GM12878 (cell line): ENCODE results near the gene TSPAN15. TPM values are rescaled to one million over a fixed set of nuclear protein-coding genes. Genes with fewer than 3 reads are reported as not detected.

Source experiments
- ATAC-seq: fragments of 200-7000 bp; cut with Tn5 transposase; 3 replicates; pipeline ENCODE4 v1.9.1; 2020; ENCODE audit warnings: mild to moderate bottlenecking, moderate library complexity
- BruUV-seq: library from RNA; stranded (reverse); fragments of 400-500 nt; replicated peaks from 2 replicates; lab custom pipeline; 2021; lab: Mats Ljungman, UMichigan
- CTCF ChIA-PET: fragments of 300-600 bp; sonication (Branson Sonifier 250); formaldehyde crosslinking; extraction: SDS; loops from one replicate; lab custom pipeline; 2021; ENCODE audit warnings: inconsistent platforms; lab: Yijun Ruan, JAX
- POLR2A ChIA-PET: fragments of 350-600 bp; formaldehyde crosslinking; extraction: SDS; loops from one replicate; lab custom pipeline; 2021; ENCODE audit warnings: inconsistent platforms; lab: Charles Lee
- RAD21 ChIA-PET: fragments of 300-600 bp; sonication (Branson Sonifier 250); formaldehyde crosslinking; loops from one replicate; lab custom pipeline; 2023; ENCODE audit warnings: antibody characterized with exemption; ENCODE audit not compliant: unreplicated experiment; lab: Charles Lee
- SMC1A ChIA-PET: fragments of 300-600 bp; sonication (Branson Sonifier 250); formaldehyde crosslinking; loops from one replicate; lab custom pipeline; 2023; ENCODE audit not compliant: unreplicated experiment, uncharacterized antibody; lab: Charles Lee
- DNase-seq: peaks from one replicate; pipeline ENCODE4 v3.0.0-alpha.2; 2011; ENCODE audit warnings: low read depth, low spot score
- FAIRE-seq: peaks from 3 replicates; lab custom pipeline; 2011; peaks lifted over from hg19 to GRCh38; lab: Jason Lieb, UNC
- H2AFZ ChIP-seq: 2 replicates; pipeline ENCODE4 v1.6.0; 2011; ENCODE audit warnings: low read depth, low read length, control low read depth; ENCODE audit not compliant: control insufficient read depth
- H3K27ac ChIP-seq: 2 replicates; pipeline ENCODE4 v1.5.1; 2011; ENCODE audit warnings: control low read depth; ENCODE audit not compliant: control insufficient read depth, insufficient read depth
- H3K27me3 ChIP-seq, 2 experiments: replicated peaks in 1 of 2; 2 replicates each; pipeline versions ENCODE4 v1.6.0 to v1.6.1; 2011; ENCODE audit warnings: low read length in 1 of 2; ENCODE audit not compliant: control insufficient read depth in 2 of 2, insufficient read depth in 2 of 2
- H3K36me3 ChIP-seq, 2 experiments: 2 replicates each; pipeline ENCODE4 v1.5.1; 2011; ENCODE audit warnings: low read length in 1 of 2; ENCODE audit not compliant: control insufficient read depth in 2 of 2, insufficient read depth in 2 of 2
- H3K4me1 ChIP-seq: 2 replicates; pipeline ENCODE4 v1.6.1; 2011; ENCODE audit warnings: mild to moderate bottlenecking, low read length, moderate library complexity, mixed read lengths; ENCODE audit not compliant: control insufficient read depth, insufficient read depth
- H3K4me2 ChIP-seq: 2 replicates; pipeline ENCODE4 v1.6.0; 2011; ENCODE audit warnings: control low read depth; ENCODE audit not compliant: control insufficient read depth, insufficient read depth
- H3K4me3 ChIP-seq: fragments of 200-600 bp; sonication (generic); 2 replicates; pipeline ENCODE4 v1.5.1; 2016
- H3K79me2 ChIP-seq: 2 replicates; pipeline ENCODE4 v1.6.0; 2011; ENCODE audit warnings: low read length; ENCODE audit not compliant: control insufficient read depth, insufficient read depth
- H3K9ac ChIP-seq: 2 replicates; pipeline ENCODE4 v1.8.0; 2011; ENCODE audit warnings: low read length, control low read depth, mixed read lengths; ENCODE audit not compliant: control insufficient read depth, insufficient read depth
- H3K9me3 ChIP-seq: replicated peaks from 3 replicates; pipeline ENCODE4 v1.5.1; 2011; ENCODE audit warnings: mild to moderate bottlenecking, low read length; ENCODE audit not compliant: control insufficient read depth, insufficient read depth
- H4K20me1 ChIP-seq: 2 replicates; pipeline ENCODE4 v1.6.0; 2011; ENCODE audit not compliant: control insufficient read depth, insufficient read depth
- ATF7 ChIP-seq: fragments of 450-650 bp; IDR thresholded peaks from 2 replicates; pipeline ENCODE4 v1.6.1; 2016; ENCODE audit warnings: low read depth, mild to moderate bottlenecking
- CREM ChIP-seq: IDR thresholded peaks from 2 replicates; pipeline ENCODE4 v1.6.1; 2014; ENCODE audit warnings: antibody characterized with exemption, low read depth
- EGR1 ChIP-seq, 2 experiments: IDR thresholded peaks; 1 replicate in 1 of 2; 2 replicates in 1 of 2; pipeline ENCODE4 v1.6.1; 2011 to 2012; ENCODE audit warnings: low read depth in 2 of 2, low read length in 2 of 2, borderline replicate concordance in 1 of 2, mild to moderate bottlenecking in 1 of 2, moderate library complexity in 1 of 2
- EZH2 ChIP-seq: IDR thresholded peaks from 2 replicates; pipeline ENCODE4 v1.6.1; 2012; ENCODE audit warnings: low read depth, mild to moderate bottlenecking, control low read depth, inconsistent platforms, low read length, borderline replicate concordance; ENCODE audit not compliant: control insufficient read depth
- FOS ChIP-seq: IDR thresholded peaks from 3 replicates; pipeline ENCODE4 v1.6.1; 2011; ENCODE audit warnings: borderline replicate concordance; ENCODE audit not compliant: insufficient read length; ENCODE audit errors: extremely low read depth
- NFXL1 ChIP-seq: fragments of 450-650 bp; IDR thresholded peaks from 2 replicates; pipeline ENCODE4 v1.6.1; 2017; ENCODE audit warnings: antibody characterized with exemption, mild to moderate bottlenecking, borderline replicate concordance
- SIX5 ChIP-seq: IDR thresholded peaks from 2 replicates; pipeline ENCODE4 v1.6.1; 2011; ENCODE audit warnings: mild to moderate bottlenecking, low read depth, low read length, moderate library complexity; ENCODE audit not compliant: severe bottlenecking
- WGBS: methylation state at CpG from one replicate; pipeline ENCODE4 v1.1.6; 2016; ENCODE audit warnings: low lambda C conversion rate; ENCODE audit not compliant: insufficient replicate concordance, insufficient coverage; ENCODE audit errors: missing lambda C conversion rate; 5-methylcytosine and 5-hydroxymethylcytosine counted together
- in situ Hi-C: fragments of 300-500 bp; cut with MboI; formaldehyde crosslinking; loops from 9 replicates; pipeline ENCODE4 v1.14.3; 2018; ENCODE audit warnings: mixed read lengths
- intact Hi-C: fragments of 100-400 bp; cut with micrococcal nuclease; formaldehyde crosslinking; loops from one replicate; pipeline ENCODE4 v1.14.2; 2022; ENCODE audit not compliant: unreplicated experiment
- polyA plus RNA-seq, 11 experiments: library from polyadenylated mRNA; depleted of rRNA in 4 of 11; unstranded in 6 of 11; stranded (reverse) in 5 of 11; fragments of >200 nt; fragmentation: Nextera tagmentation in 4 of 11; fragmentation: Illumina TruSeq in 1 of 11; extraction: Ambion mirVana in 4 of 11; extraction: Trizol in 1 of 11; gene quantifications; 1 replicate in 1 of 11; 2 replicates in 10 of 11; pipeline versions ENCODE4 v1.2.1 to v1.2.3, GENCODE V29; 2011 to 2016; ENCODE audit warnings: inconsistent platforms in 2 of 11, missing spikeins in 2 of 11, low read depth in 1 of 11
- total RNA-seq, 4 experiments: library from RNA; depleted of rRNA in 3 of 4; stranded (reverse); fragments of >200 nt in 3 of 4; fragmentation: Illumina TruSeq in 1 of 4; extraction: Trizol in 1 of 4; gene quantifications; 2 replicates each; pipeline versions ENCODE4 v1.2.1 to v1.2.3, GENCODE V29; 2013 to 2021
- TF ChIP-seq, protein P1 (sequence below): IDR thresholded peaks from 2 replicates; pipeline ENCODE4 v1.6.1; 2012; ENCODE audit warnings: low read length, inconsistent platforms
- TF ChIP-seq, protein P2 (sequence below): fragments of 450-650 bp; IDR thresholded peaks from 2 replicates; pipeline ENCODE4 v1.6.1; 2016; ENCODE audit warnings: mild to moderate bottlenecking
- TF ChIP-seq, protein P3 (sequence below): IDR thresholded peaks from 2 replicates; pipeline ENCODE4 v1.6.1; 2012; ENCODE audit warnings: improper control_type of control experiment, low read depth, low read length; ENCODE audit not compliant: insufficient replicate concordance
- TF ChIP-seq, protein P4 (sequence below): fragments of 450-650 bp; conservative IDR thresholded peaks from 2 replicates; pipeline ENCODE4 v1.6.1; 2017; ENCODE audit warnings: mild to moderate bottlenecking, moderate library complexity

TSPAN15 gene
- total and polyA plus RNA-seq, 10 of the 15 experiments (the other 5 are each of a cell fraction or from before 2014, with no cell fraction given): 1.3 to 8.5 (median 2.4) TPM; not detected in 2

DNA sequence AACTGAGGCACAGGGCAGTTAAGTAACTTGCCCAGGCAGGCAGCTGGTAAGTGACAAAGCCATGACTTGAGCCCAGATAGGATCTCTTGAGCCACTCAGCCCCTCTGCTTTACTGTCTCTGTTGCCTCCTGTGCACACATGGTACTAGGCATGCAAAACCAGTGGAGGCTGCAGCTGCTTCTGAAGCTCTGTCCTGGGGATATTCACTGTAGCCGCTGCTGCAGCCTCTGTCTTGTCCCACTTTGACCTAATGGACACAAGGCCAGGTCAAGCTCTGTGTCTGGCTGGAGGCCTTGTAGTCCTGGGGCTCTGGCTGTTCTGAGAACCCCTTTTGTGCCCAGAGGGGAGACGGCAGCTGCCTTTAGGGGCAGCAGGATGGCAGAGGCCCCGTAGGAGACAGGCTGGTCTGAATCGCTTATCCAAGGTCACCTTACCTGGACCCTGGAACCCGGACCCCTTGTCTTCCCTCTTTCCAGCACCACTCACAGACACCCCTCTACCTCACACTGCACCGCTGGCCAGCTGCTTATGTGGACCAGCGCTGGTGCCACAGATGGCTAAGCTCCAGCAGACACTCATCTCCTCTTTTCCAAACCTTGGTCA is 57.6 kb downstream of the TSPAN15 start (continued):
- TF ChIP-seq, protein P1, sequence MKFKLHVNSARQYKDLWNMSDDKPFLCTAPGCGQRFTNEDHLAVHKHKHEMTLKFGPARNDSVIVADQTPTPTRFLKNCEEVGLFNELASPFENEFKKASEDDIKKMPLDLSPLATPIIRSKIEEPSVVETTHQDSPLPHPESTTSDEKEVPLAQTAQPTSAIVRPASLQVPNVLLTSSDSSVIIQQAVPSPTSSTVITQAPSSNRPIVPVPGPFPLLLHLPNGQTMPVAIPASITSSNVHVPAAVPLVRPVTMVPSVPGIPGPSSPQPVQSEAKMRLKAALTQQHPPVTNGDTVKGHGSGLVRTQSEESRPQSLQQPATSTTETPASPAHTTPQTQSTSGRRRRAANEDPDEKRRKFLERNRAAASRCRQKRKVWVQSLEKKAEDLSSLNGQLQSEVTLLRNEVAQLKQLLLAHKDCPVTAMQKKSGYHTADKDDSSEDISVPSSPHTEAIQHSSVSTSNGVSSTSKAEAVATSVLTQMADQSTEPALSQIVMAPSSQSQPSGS: no peak
- TF ChIP-seq NFXL1 (no peak), FOS (no peak)

DNA sequence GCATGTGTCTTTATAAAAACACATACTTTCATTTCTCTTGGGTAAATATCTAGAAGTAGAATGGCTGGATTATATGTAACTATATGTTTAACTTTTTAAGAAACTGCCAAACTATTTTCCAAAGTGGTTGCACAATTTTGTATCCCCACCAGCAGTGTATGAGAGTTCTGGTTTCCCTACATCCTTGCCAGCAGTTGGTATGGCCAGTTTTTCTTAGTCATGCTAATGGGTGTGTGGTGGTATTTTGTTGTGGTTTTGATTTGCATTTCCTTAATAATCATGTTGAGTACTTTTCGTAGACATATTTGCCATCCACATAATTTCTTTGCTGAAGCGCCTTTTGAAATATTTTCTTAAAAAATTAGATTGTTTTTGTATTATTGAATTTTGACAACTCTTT is 61.6 kb downstream of the TSPAN15 start:
- no peaks in the 10 kb centered on the region for H3K9me3 ChIP-seq
- RAD21 ChIA-PET: interaction anchor here (6.0 kb wide), 1 partner anchor 123 kb away, joined by 59 read pairs; no protein-coding TSS in a partner anchor
- H3K27ac ChIP-seq: no peak overlapping the region
- H3K9ac ChIP-seq: no peak overlapping the region
- in situ Hi-C loops (no loop called here), intact Hi-C loops (loop anchor here (10.0 kb wide), 1 partner anchor 402 kb away; no protein-coding TSS in a partner anchor)
- WGBS: 0% methylated on average over 2 of the region's 2 CpGs
- SMC1A ChIA-PET: interaction anchor here (0.6 kb wide), 1 partner anchor 260 kb away, joined by 3 read pairs; no protein-coding TSS in a partner anchor
- ATAC-seq (no peak), DNase-seq (no peak), FAIRE-seq (no peak)
- no TSS peak for BruUV-seq
- H3K36me3 ChIP-seq: no peaks in the 10 kb centered on the region
- H3K4me2 ChIP-seq: no peak overlapping the region
- H4K20me1 ChIP-seq: no peaks in the 10 kb centered on the region
- no peak overlapping the region for H2AFZ ChIP-seq
- H3K4me1 ChIP-seq: no peaks in the 10 kb centered on the region
- H3K79me2 ChIP-seq: no peaks in the 10 kb centered on the region
- no peak overlapping the region for H3K4me3 ChIP-seq
- CTCF ChIA-PET: interaction anchor here (1.2 to 8.5 kb wide), 4 partner anchors 62 to 402 kb away, joined by 3 to 189 read pairs (median 7); no protein-coding TSS in a partner anchor
- no peaks in the 10 kb centered on the region; a peak in 1 of 4 replicates for H3K27me3 ChIP-seq
- POLR2A ChIA-PET: no interaction called here
- TF ChIP-seq ATF7 (no peak), SIX5 (no peak), EGR1 (IDR thresholded peaks at IDR 0.05; ENCODE audit: borderline replicate concordance in 1 of 2, low read depth in 2 of 2, low read length in 2 of 2) (no peak), CREM (no peak), FOS (no peak), EZH2 (no peak)
- TF ChIP-seq, protein P2, sequence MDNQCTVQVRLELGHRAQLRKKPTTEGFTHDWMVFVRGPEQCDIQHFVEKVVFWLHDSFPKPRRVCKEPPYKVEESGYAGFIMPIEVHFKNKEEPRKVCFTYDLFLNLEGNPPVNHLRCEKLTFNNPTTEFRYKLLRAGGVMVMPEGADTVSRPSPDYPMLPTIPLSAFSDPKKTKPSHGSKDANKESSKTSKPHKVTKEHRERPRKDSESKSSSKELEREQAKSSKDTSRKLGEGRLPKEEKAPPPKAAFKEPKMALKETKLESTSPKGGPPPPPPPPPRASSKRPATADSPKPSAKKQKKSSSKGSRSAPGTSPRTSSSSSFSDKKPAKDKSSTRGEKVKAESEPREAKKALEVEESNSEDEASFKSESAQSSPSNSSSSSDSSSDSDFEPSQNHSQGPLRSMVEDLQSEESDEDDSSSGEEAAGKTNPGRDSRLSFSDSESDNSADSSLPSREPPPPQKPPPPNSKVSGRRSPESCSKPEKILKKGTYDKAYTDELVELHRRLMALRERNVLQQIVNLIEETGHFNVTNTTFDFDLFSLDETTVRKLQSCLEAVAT: no peak
- TF ChIP-seq, protein P3, sequence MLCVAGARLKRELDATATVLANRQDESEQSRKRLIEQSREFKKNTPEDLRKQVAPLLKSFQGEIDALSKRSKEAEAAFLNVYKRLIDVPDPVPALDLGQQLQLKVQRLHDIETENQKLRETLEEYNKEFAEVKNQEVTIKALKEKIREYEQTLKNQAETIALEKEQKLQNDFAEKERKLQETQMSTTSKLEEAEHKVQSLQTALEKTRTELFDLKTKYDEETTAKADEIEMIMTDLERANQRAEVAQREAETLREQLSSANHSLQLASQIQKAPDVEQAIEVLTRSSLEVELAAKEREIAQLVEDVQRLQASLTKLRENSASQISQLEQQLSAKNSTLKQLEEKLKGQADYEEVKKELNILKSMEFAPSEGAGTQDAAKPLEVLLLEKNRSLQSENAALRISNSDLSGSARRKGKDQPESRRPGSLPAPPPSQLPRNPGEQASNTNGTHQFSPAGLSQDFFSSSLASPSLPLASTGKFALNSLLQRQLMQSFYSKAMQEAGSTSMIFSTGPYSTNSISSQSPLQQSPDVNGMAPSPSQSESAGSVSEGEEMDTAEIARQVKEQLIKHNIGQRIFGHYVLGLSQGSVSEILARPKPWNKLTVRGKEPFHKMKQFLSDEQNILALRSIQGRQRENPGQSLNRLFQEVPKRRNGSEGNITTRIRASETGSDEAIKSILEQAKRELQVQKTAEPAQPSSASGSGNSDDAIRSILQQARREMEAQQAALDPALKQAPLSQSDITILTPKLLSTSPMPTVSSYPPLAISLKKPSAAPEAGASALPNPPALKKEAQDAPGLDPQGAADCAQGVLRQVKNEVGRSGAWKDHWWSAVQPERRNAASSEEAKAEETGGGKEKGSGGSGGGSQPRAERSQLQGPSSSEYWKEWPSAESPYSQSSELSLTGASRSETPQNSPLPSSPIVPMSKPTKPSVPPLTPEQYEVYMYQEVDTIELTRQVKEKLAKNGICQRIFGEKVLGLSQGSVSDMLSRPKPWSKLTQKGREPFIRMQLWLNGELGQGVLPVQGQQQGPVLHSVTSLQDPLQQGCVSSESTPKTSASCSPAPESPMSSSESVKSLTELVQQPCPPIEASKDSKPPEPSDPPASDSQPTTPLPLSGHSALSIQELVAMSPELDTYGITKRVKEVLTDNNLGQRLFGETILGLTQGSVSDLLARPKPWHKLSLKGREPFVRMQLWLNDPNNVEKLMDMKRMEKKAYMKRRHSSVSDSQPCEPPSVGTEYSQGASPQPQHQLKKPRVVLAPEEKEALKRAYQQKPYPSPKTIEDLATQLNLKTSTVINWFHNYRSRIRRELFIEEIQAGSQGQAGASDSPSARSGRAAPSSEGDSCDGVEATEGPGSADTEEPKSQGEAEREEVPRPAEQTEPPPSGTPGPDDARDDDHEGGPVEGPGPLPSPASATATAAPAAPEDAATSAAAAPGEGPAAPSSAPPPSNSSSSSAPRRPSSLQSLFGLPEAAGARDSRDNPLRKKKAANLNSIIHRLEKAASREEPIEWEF: no peak
- TF ChIP-seq, protein P4, sequence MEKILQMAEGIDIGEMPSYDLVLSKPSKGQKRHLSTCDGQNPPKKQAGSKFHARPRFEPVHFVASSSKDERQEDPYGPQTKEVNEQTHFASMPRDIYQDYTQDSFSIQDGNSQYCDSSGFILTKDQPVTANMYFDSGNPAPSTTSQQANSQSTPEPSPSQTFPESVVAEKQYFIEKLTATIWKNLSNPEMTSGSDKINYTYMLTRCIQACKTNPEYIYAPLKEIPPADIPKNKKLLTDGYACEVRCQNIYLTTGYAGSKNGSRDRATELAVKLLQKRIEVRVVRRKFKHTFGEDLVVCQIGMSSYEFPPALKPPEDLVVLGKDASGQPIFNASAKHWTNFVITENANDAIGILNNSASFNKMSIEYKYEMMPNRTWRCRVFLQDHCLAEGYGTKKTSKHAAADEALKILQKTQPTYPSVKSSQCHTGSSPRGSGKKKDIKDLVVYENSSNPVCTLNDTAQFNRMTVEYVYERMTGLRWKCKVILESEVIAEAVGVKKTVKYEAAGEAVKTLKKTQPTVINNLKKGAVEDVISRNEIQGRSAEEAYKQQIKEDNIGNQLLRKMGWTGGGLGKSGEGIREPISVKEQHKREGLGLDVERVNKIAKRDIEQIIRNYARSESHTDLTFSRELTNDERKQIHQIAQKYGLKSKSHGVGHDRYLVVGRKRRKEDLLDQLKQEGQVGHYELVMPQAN: no peak
